SHP77 treated with DMSO at 0.1 percent for 48 hours (cell line): ENCODE data around the gene SH3BGR.

Experiments
- DNase-seq: peaks from one replicate; lab custom pipeline; 2025; lab: John Stamatoyannopoulos, UW

SH3BGR gene

DNA sequence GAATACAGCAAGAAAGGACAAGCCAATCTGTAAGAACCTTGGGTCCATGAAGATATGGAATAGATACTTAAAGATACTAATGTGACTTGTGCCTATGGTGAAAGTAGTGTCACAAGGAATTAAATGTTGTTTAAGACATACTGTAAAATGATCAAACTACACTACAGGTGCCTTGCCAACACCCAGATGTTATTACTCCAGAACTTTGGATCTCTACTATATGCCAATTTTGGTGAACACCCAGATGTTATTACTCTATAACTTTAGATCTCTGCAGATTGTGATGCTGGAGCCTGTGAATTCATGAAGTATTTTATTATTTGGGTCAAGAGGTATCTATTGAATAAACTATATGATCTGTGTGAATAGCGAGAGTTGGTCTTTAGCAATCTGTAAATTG, 101.1 kb downstream of the SH3BGR start:
- DNase-seq: no peak

DNA sequence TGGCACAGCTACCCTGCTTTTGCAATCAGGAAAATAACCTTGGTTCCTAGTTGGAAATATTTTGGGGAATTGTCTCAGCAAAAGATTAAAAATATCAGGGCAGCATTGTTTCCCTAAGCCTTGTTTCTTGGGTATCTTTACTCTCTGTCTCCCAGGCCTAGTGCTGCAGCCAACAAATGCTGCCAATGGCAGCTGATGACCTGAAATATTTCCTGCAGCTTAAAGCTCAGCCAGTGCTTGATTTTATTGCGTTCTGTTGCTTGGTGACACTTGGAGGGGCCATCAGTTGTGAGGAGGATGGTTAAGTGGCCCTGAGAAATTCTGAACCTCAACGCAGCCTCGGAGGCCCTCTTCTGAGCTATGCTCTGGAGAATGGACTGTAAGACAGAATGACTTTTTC, 101.6 kb downstream of the SH3BGR start:
- no peak for DNase-seq

DNA sequence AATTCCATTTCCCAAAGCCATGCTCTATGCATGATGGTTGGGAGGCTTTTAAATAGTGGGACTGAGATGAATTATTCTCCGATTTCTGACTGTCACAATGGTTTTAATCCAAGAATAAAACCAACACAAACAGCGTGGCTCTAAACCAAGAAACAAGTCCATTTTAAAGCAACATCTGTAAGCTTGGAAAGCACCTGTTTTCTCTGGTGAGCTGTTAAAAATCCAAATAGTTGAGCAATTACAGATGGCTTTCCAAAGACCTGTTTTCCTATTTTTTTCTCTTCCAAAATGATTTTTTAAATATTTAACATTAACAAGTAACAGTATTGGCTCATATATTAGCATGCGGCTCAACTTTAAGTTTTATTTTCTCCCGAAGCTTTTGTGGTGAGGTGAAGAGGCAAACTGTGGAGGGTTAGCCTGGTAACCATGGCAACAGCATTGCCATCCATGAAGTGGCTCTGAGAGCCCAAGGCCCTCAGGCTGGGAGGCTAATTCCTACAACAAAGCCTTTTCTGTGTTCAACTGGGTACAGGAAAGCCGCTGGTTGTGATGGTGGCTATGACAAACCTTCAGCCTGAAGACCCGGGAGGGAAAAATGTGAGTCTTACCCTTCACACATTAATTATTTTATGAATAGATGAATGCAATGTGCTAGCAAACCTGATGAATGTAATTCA, 104.3 kb downstream of the SH3BGR start:
- DNase-seq: no peak

DNA sequence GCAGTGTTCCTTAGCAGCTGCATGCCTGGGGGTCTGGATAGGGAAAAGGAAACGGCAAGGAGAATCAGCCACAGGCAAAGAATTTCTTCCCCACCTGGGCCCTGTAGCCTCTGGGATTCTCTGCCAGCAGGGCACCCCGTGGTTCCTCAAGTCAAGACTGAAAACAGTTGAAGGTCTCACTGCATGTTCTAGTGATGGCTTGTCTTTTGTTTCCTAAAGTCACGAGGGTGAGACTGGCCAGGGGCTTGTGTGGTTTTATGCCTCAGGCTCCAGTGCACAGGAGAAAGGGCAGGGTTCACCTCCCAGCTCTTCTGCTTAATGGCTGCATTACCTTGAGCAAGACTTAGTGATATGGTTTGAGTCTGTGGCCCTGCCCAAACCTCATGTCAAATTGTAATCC, 107.7 kb downstream of the SH3BGR start:
- DNase-seq: no peak

DNA sequence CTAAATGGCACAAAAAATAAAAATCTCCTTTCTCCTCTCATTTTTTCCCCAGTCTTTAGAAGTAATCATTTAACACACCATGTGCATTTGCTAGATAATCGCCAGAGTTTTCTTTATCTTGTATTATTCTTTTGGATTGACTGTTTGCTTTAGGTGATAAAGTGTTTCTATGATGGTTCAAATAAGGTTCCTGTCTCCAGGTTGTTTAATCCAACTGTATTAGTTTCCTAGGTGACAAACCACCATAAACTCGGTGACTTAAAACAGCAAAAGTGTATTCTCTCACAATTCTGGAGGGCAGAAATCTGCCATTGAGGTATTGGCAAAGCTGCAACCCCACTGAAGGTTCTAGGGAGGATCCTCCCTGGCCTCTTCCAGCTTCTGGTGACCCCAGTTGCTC, 109.4 kb downstream of the SH3BGR start:
- DNase-seq: no peak

DNA sequence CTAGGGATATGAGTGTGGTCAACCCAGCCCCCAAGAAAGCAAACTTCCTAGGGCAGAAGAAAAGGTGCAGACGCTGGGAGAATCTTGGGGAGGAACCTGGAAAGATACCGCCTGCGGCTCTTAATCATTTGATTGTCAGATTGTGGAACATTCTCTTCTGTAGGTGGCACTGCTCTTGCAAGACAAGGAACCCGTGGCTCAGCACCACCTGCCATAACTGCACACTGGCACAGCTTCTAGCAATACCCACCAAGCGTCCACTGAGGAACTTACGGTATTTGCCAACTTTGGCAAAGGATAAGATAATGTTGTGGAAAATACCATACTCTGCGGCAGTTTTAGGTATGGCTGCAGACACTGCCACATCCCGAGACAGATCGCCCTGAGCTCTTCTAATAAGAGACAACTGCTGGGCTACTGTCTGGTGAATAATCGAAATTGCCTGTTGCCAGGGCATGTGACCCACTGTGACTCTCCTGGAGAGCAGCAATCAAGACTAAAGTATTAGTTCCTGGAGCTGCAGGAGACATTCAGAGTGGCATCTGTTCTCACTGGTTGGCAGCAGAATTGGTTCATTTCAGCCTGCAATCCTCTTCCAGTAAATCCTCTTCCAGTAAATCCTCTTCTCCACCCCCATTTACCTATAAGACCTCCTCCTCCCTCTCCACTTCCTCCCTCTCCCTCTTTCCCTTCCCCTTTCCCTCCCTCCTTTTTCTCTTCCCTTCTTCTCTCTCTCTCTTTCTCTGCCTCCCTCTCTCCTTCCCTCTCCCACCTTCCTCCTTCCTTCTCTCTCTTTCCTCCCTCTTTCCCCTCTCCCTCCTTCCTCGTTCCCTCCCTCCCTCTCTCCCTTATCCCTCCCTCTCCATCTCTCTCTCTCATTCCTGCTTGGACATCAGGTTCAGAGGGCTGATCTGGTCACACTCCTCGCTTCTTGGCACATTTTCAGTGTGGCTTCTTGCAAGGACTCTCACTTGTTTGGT, 111.3 kb downstream of the SH3BGR start:
- no peak for DNase-seq

DNA sequence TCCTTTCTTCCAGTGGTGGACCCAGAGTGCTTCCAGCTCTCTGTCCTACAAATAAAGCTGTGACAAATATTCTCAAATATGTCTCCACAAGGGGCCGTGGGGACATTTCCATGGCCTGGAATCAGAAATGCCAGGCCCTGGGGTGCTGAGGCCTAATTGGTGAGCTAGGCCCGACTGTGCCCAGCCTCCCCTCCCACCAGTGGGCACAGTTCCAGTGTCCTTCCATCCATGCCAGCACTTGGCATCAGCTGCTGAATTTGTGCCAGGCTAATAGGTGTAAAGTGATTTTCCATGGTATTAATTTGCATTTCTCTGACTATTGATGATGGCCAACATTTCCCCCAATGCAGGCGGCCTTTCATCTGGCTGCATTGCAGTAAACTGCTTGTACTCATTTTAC, 112.4 kb downstream of the SH3BGR start:
- no peak for DNase-seq
